ENCODE data around the gene SRGAP2B.
"Not testable (repeated sequence)": the region's sequence is repeated elsewhere in the genome, so short reads cannot be mapped to it uniquely, and the experiment has no call there.

The SRGAP2B gene

DNA sequence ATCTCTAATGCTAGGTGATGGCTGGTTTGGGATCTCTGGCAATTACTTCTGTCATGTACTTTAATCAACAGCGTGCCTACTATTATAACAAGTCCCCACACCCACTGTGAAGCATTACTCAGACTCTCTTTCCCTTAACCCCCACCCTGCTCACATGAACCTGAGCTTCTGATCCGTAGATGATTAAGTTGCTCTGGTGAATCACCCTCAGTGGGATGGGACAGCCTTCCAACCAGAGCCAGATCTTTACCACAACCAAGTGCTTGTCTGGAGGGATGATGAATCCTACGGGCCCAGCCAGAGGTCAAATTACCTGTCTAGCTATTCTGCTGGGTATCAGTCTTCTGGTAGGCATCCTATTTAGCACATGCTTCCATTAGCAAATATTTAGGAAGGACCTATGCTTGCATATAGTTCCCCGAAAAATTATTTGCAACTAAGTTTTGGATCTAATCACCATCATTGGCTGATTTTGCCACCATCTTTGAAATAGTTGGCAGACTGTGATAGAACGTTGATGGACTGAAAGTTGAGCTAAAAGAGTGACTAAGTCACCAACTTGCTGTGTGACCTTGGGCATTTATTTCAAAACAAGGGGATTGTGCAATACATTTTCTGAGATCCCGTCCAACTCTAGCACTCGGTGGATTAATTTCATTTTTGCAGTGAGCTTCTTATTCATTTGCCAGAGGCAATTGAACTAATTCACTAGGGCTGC, 27.4 kb upstream of the SRGAP2B start:
- not testable (repeated sequence) for H3K4me3 ChIP-seq (ENCODE audit: low read length in 2 of 2); H3K27me3 ChIP-seq (ENCODE audit: control insufficient read depth in 2 of 2, insufficient read depth in 2 of 2, low read length in 2 of 2); H3K27ac ChIP-seq (ENCODE audit: low read depth in 2 of 2, low read length in 2 of 2); H3K36me3 ChIP-seq (ENCODE audit: control insufficient read depth in 2 of 2, insufficient read depth in 2 of 2, low read length in 2 of 2); H3K9ac ChIP-seq (ENCODE audit: low read depth in 1 of 2, low read length in 2 of 2); H3K9me3 ChIP-seq (ENCODE audit: control insufficient read depth in 2 of 2, low read length in 2 of 2); H3K4me1 ChIP-seq (ENCODE audit: control insufficient read depth in 2 of 2, insufficient read depth in 2 of 2, low read length in 2 of 2)

DNA sequence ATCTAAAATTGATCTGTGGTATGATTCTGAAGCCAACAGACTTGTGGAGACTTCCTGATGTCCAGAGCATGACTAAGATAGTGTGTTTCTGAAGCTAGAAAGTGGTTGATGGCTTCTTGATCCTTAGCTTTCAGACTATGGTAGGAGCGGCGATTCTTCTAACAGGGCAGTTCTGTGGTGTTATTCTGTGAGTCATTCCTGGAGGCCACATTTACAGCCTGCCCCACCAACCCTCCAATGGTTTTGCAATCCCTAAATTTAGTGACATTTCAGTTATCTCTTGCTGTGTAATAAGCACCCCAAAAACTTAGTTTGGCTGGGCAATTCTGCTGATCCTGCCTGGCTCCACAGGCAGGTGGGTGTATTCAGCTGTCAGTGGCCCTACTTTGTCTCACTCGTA, 24.7 kb upstream of the SRGAP2B start:
- not testable (repeated sequence) for H3K9me3 ChIP-seq (ENCODE audit: control insufficient read depth in 2 of 2, low read length in 2 of 2); H3K36me3 ChIP-seq (ENCODE audit: control insufficient read depth in 2 of 2, insufficient read depth in 2 of 2, low read length in 2 of 2); H3K9ac ChIP-seq (ENCODE audit: low read depth in 1 of 2, low read length in 2 of 2); H3K27me3 ChIP-seq (ENCODE audit: control insufficient read depth in 2 of 2, insufficient read depth in 2 of 2, low read length in 2 of 2); H3K4me3 ChIP-seq (ENCODE audit: low read length in 2 of 2); H3K4me1 ChIP-seq (ENCODE audit: control insufficient read depth in 2 of 2, insufficient read depth in 2 of 2, low read length in 2 of 2); H3K27ac ChIP-seq (ENCODE audit: low read depth in 2 of 2, low read length in 2 of 2)

GRCh38 chr1:145115587-145116493, 20.7 kb upstream of the SRGAP2B start:
- H3K27ac ChIP-seq (ENCODE audit: low read depth in 2 of 2, low read length in 2 of 2); H3K4me3 ChIP-seq (ENCODE audit: low read length in 2 of 2); H3K4me1 ChIP-seq (ENCODE audit: control insufficient read depth in 2 of 2, insufficient read depth in 2 of 2, low read length in 2 of 2); H3K9me3 ChIP-seq (ENCODE audit: control insufficient read depth in 2 of 2, low read length in 2 of 2); H3K36me3 ChIP-seq (ENCODE audit: control insufficient read depth in 2 of 2, insufficient read depth in 2 of 2, low read length in 2 of 2); H3K27me3 ChIP-seq (ENCODE audit: control insufficient read depth in 2 of 2, insufficient read depth in 2 of 2, low read length in 2 of 2); H3K9ac ChIP-seq (ENCODE audit: low read depth in 1 of 2, low read length in 2 of 2): not testable (repeated sequence)

GRCh38 chr1:145114560-145115057, 19.5 kb upstream of the SRGAP2B start:
- H3K27ac ChIP-seq (ENCODE audit: low read depth in 2 of 2, low read length in 2 of 2); H3K27me3 ChIP-seq (ENCODE audit: control insufficient read depth in 2 of 2, insufficient read depth in 2 of 2, low read length in 2 of 2); H3K9ac ChIP-seq (ENCODE audit: low read depth in 1 of 2, low read length in 2 of 2); H3K4me3 ChIP-seq (ENCODE audit: low read length in 2 of 2); H3K36me3 ChIP-seq (ENCODE audit: control insufficient read depth in 2 of 2, insufficient read depth in 2 of 2, low read length in 2 of 2); H3K4me1 ChIP-seq (ENCODE audit: control insufficient read depth in 2 of 2, insufficient read depth in 2 of 2, low read length in 2 of 2); H3K9me3 ChIP-seq (ENCODE audit: control insufficient read depth in 2 of 2, low read length in 2 of 2): not testable (repeated sequence)

DNA sequence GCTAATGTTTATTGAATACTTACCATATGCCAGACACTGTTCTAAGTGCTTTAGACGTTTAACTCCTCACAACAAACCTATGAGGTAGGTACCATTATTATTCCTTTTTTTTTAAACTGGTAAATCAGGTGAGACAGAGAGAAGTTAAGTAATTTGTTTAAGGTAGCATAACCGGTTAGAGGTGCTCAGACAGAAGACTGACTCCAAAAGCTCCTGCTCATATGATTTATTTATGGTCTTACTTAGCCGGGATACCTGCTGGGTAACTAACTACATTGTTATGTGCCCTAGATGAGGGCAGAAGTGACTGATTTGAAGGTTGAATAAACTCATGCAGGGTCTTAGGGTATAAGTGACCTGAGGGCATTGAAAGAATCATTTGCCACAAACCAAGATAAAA, 17.6 kb upstream of the SRGAP2B start:
- not testable (repeated sequence) for H3K9ac ChIP-seq (ENCODE audit: low read depth in 1 of 2, low read length in 2 of 2); H3K27me3 ChIP-seq (ENCODE audit: control insufficient read depth in 2 of 2, insufficient read depth in 2 of 2, low read length in 2 of 2); H3K36me3 ChIP-seq (ENCODE audit: control insufficient read depth in 2 of 2, insufficient read depth in 2 of 2, low read length in 2 of 2); H3K27ac ChIP-seq (ENCODE audit: low read depth in 2 of 2, low read length in 2 of 2); H3K9me3 ChIP-seq (ENCODE audit: control insufficient read depth in 2 of 2, low read length in 2 of 2); H3K4me1 ChIP-seq (ENCODE audit: control insufficient read depth in 2 of 2, insufficient read depth in 2 of 2, low read length in 2 of 2); H3K4me3 ChIP-seq (ENCODE audit: low read length in 2 of 2)

- not testable (repeated sequence) for H3K36me3 ChIP-seq (ENCODE audit: control insufficient read depth in 2 of 2, insufficient read depth in 2 of 2, low read length in 2 of 2); H3K4me1 ChIP-seq (ENCODE audit: control insufficient read depth in 2 of 2, insufficient read depth in 2 of 2, low read length in 2 of 2); H3K27me3 ChIP-seq (ENCODE audit: control insufficient read depth in 2 of 2, insufficient read depth in 2 of 2, low read length in 2 of 2); H3K27ac ChIP-seq (ENCODE audit: low read depth in 2 of 2, low read length in 2 of 2); H3K9me3 ChIP-seq (ENCODE audit: control insufficient read depth in 2 of 2, low read length in 2 of 2); H3K4me3 ChIP-seq (ENCODE audit: low read length in 2 of 2); H3K9ac ChIP-seq (ENCODE audit: low read depth in 1 of 2, low read length in 2 of 2)
Measured at GRCh38 chr1:145111674-145112073, 16.5 kb upstream of the SRGAP2B start.

DNA sequence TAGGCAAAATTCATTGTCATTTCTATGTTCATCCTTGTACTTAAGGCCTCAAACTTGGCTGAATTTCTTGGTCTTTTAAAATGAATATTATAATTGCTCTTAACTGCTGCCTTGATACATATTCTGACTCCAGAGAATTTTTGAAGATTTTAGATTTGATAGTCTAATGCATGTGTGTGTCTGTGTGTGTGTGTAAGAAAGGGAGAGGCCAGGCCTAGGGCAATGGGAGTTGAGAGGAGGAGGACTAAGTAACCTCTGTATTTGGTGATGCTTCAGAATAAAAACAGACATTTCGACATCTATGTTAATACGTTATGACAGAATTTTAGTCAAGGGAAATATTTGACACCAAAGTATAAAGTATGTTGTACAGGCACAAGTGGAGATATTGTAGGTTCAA, 8.2 kb upstream of the SRGAP2B start:
- not testable (repeated sequence) for H3K27me3 ChIP-seq (ENCODE audit: control insufficient read depth in 2 of 2, insufficient read depth in 2 of 2, low read length in 2 of 2); H3K4me3 ChIP-seq (ENCODE audit: low read length in 2 of 2); H3K36me3 ChIP-seq (ENCODE audit: control insufficient read depth in 2 of 2, insufficient read depth in 2 of 2, low read length in 2 of 2); H3K27ac ChIP-seq (ENCODE audit: low read depth in 2 of 2, low read length in 2 of 2); H3K9ac ChIP-seq (ENCODE audit: low read depth in 1 of 2, low read length in 2 of 2); H3K9me3 ChIP-seq (ENCODE audit: control insufficient read depth in 2 of 2, low read length in 2 of 2); H3K4me1 ChIP-seq (ENCODE audit: control insufficient read depth in 2 of 2, insufficient read depth in 2 of 2, low read length in 2 of 2)

- not testable (repeated sequence) for H3K9ac ChIP-seq (ENCODE audit: low read depth in 1 of 2, low read length in 2 of 2); H3K27me3 ChIP-seq (ENCODE audit: control insufficient read depth in 2 of 2, insufficient read depth in 2 of 2, low read length in 2 of 2); H3K4me1 ChIP-seq (ENCODE audit: control insufficient read depth in 2 of 2, insufficient read depth in 2 of 2, low read length in 2 of 2); H3K27ac ChIP-seq (ENCODE audit: low read depth in 2 of 2, low read length in 2 of 2); H3K4me3 ChIP-seq (ENCODE audit: low read length in 2 of 2); H3K9me3 ChIP-seq (ENCODE audit: control insufficient read depth in 2 of 2, low read length in 2 of 2); H3K36me3 ChIP-seq (ENCODE audit: control insufficient read depth in 2 of 2, insufficient read depth in 2 of 2, low read length in 2 of 2)
Measured at GRCh38 chr1:145101725-145102124, 6.6 kb upstream of the SRGAP2B start.

DNA sequence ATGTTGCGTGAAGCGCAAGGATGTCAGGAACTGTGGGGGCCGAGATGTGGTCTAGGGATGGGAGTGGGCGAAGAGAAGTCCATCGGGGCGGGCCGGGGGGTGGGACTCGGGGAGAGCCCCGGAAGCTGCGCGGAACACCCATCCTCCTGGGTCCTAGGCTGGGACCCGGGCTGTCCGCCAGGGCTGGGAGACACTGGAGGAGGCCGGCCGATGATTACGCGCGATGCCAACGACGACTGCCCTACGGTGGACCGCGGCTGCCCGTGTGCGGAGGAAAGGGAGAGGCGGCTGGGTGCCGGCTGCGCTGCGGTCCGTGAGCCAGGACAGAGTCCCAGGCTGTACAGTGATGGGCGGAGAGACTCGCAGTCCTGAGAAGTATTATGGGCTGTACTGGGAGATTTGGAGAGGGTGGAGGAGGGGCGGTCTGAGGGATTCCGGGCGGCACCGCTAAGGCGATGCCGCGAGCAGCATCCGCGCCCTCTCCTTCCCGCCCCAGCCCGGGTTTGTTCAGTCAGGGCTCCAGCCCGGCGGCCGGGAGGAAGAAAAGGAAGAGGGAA, 395 bp downstream of the SRGAP2B start:
- H3K4me1 ChIP-seq (ENCODE audit: control insufficient read depth in 2 of 2, insufficient read depth in 2 of 2, low read length in 2 of 2); H3K9me3 ChIP-seq (ENCODE audit: control insufficient read depth in 2 of 2, low read length in 2 of 2); H3K9ac ChIP-seq (ENCODE audit: low read depth in 1 of 2, low read length in 2 of 2); H3K27me3 ChIP-seq (ENCODE audit: control insufficient read depth in 2 of 2, insufficient read depth in 2 of 2, low read length in 2 of 2); H3K27ac ChIP-seq (ENCODE audit: low read depth in 2 of 2, low read length in 2 of 2); H3K36me3 ChIP-seq (ENCODE audit: control insufficient read depth in 2 of 2, insufficient read depth in 2 of 2, low read length in 2 of 2): not testable (repeated sequence)
- peak overlapping the region; percentile 26 to 40 for H3K4me3 ChIP-seq (ENCODE audit: low read length in 2 of 2)

DNA sequence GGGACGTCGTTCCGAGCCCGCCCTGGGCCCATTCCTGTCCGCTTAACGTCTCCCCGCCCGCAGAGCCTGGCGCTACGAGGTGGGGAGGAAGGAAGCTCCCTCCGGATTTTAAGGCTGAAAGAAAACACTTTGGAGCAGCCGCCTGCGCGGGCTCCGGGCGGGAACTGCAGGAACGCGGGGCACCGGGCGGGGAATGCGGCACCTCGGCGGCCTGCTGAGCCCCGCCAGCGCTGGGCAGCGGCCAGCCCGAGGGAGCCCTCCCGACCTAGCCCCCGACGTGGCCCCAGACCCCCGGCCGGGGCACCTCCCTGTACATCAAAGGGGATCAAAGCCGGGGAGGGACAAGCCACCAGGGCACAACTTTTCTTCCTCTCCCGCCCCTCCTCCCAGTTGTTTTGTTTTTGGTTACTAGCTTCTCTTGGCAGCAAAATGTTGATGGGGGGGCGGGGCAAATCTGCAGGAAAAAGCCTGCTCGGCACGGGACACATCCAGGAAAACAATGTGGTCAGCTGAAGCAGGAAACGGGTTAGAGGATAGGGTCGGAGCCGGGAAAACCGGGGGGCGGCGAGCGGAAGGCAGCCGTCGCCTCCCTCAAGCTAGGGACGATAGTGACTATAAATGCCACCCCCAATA, 1.5 kb downstream of the SRGAP2B start:
- H3K27me3 ChIP-seq (ENCODE audit: control insufficient read depth in 2 of 2, insufficient read depth in 2 of 2, low read length in 2 of 2); H3K4me1 ChIP-seq (ENCODE audit: control insufficient read depth in 2 of 2, insufficient read depth in 2 of 2, low read length in 2 of 2); H3K9ac ChIP-seq (ENCODE audit: low read depth in 1 of 2, low read length in 2 of 2); H3K36me3 ChIP-seq (ENCODE audit: control insufficient read depth in 2 of 2, insufficient read depth in 2 of 2, low read length in 2 of 2); H3K9me3 ChIP-seq (ENCODE audit: control insufficient read depth in 2 of 2, low read length in 2 of 2); H3K27ac ChIP-seq (ENCODE audit: low read depth in 2 of 2, low read length in 2 of 2): not testable (repeated sequence)
- peak overlapping the region in 1 of 2 donors; percentile 30 for H3K4me3 ChIP-seq (ENCODE audit: low read length in 2 of 2)
